ENCODE results near the gene OR2J2. TPM values are rescaled to one million over a fixed set of nuclear protein-coding genes. Genes with fewer than 3 reads are reported as not detected.
"Not testable (repeated sequence)": the region's sequence is repeated elsewhere in the genome, so short reads cannot be mapped to it uniquely, and the experiment has no call there.

The OR2J2 gene
- total RNA-seq (2014; rRNA removed; shearing (Covaris generic)), result not detected in 2 replicates

GRCh38 chr6:29170607-29171006 lies at the start of gene OR2J2:
Gene OR2J2, plus strand, starts transcription at chr6:29170907. Its CDS starts 2,729 bp downstream, at chr6:29173636.
- H3K27ac ChIP-seq; H3K4me3 ChIP-seq; H3K4me1 ChIP-seq (replicated peaks); H3K9me3 ChIP-seq (replicated peaks); H3K27me3 ChIP-seq (replicated peaks); H3K36me3 ChIP-seq; DNase-seq (ENCODE audit: low read depth in 1 of 2, low spot score in 2 of 2): not testable (repeated sequence)

- Histone ChIP-seq H3K27ac (no peak overlapping the region), H3K4me1 (replicated peaks) (no peaks in the 10 kb centered on the region), H3K27me3 (replicated peaks) (no peaks in the 10 kb centered on the region), H3K9me3 (replicated peaks) (no peaks in the 10 kb centered on the region), H3K4me3 (no peak overlapping the region), H3K36me3 (no peaks in the 10 kb centered on the region)
- DNase-seq (ENCODE audit: low read depth in 1 of 2, low spot score in 2 of 2), result no peak
Observed at GRCh38 chr6:29129326-29130012, 41.2 kb upstream of the OR2J2 start.

GRCh38 chr6:29130644-29131043 lies 40.1 kb upstream of the OR2J2 start:
- H3K4me3 ChIP-seq, result no peak overlapping the region
- no peak for DNase-seq (ENCODE audit: low read depth in 1 of 2, low spot score in 2 of 2)
- H3K9me3 ChIP-seq (replicated peaks), result no peaks in the 10 kb centered on the region
- H3K36me3 ChIP-seq, result no peaks in the 10 kb centered on the region
- H3K4me1 ChIP-seq (replicated peaks), result no peaks in the 10 kb centered on the region
- no peak overlapping the region for H3K27ac ChIP-seq
- no peaks in the 10 kb centered on the region for H3K27me3 ChIP-seq (replicated peaks)

GRCh38 chr6:29131691-29132090 lies 39.0 kb upstream of the OR2J2 start:
- no peak for DNase-seq (ENCODE audit: low read depth in 1 of 2, low spot score in 2 of 2)
- Histone ChIP-seq H3K27me3 (replicated peaks) (no peaks in the 10 kb centered on the region), H3K36me3 (no peaks in the 10 kb centered on the region), H3K9me3 (replicated peaks) (no peaks in the 10 kb centered on the region), H3K4me1 (replicated peaks) (no peaks in the 10 kb centered on the region), H3K27ac (no peak overlapping the region), H3K4me3 (no peak overlapping the region)

GRCh38 chr6:29137724-29138123 lies 33.0 kb upstream of the OR2J2 start:
- DNase-seq (ENCODE audit: low read depth in 1 of 2, low spot score in 2 of 2), result no peak
- no peaks in the 10 kb centered on the region for H3K9me3 ChIP-seq (replicated peaks)
- no peak overlapping the region for H3K27ac ChIP-seq
- no peaks in the 10 kb centered on the region; the same call in 1 of the 2 replicates for H3K27me3 ChIP-seq (replicated peaks)
- no peaks in the 10 kb centered on the region for H3K36me3 ChIP-seq
- H3K4me1 ChIP-seq (replicated peaks), result no peaks in the 10 kb centered on the region
- H3K4me3 ChIP-seq, result no peak overlapping the region

- no peaks in the 10 kb centered on the region for H3K36me3 ChIP-seq
- H3K4me3 ChIP-seq, result no peak overlapping the region
- DNase-seq (ENCODE audit: low read depth in 1 of 2, low spot score in 2 of 2), result no peak
- H3K27me3 ChIP-seq (replicated peaks), result no peaks in the 10 kb centered on the region; the same call in 1 of the 2 replicates
- H3K4me1 ChIP-seq (replicated peaks), result no peaks in the 10 kb centered on the region
- H3K27ac ChIP-seq, result no peak overlapping the region
- no peaks in the 10 kb centered on the region for H3K9me3 ChIP-seq (replicated peaks)
Observed at GRCh38 chr6:29141606-29142005, 29.1 kb upstream of the OR2J2 start.

GRCh38 chr6:29142309-29142708 lies 28.4 kb upstream of the OR2J2 start:
- Histone ChIP-seq H3K27me3 (replicated peaks) (no peaks in the 10 kb centered on the region; the same call in 1 of the 2 replicates), H3K27ac (no peak overlapping the region), H3K4me3 (no peak overlapping the region), H3K9me3 (replicated peaks) (no peaks in the 10 kb centered on the region), H3K4me1 (replicated peaks) (no peaks in the 10 kb centered on the region), H3K36me3 (no peaks in the 10 kb centered on the region)
- no peak for DNase-seq (ENCODE audit: low read depth in 1 of 2, low spot score in 2 of 2)

GRCh38 chr6:29146179-29146578 lies 24.5 kb upstream of the OR2J2 start:
- no peak for DNase-seq (ENCODE audit: low read depth in 1 of 2, low spot score in 2 of 2)
- Histone ChIP-seq H3K27ac (no peak overlapping the region), H3K4me3 (no peak overlapping the region), H3K27me3 (replicated peaks) (no peaks in the 10 kb centered on the region; the same call in 1 of the 2 replicates), H3K4me1 (replicated peaks) (no peaks in the 10 kb centered on the region), H3K9me3 (replicated peaks) (no peaks in the 10 kb centered on the region), H3K36me3 (no peaks in the 10 kb centered on the region)

- no peaks in the 10 kb centered on the region for H3K4me1 ChIP-seq (replicated peaks)
- H3K4me3 ChIP-seq, result no peak overlapping the region
- no peaks in the 10 kb centered on the region for H3K36me3 ChIP-seq
- H3K27me3 ChIP-seq (replicated peaks), result no peaks in the 10 kb centered on the region; the same call in 1 of the 2 replicates
- no peak overlapping the region for H3K27ac ChIP-seq
- H3K9me3 ChIP-seq (replicated peaks), result no peaks in the 10 kb centered on the region
- DNase-seq (ENCODE audit: low read depth in 1 of 2, low spot score in 2 of 2), result no peak
Observed at GRCh38 chr6:29147074-29147473, 23.6 kb upstream of the OR2J2 start.

- not testable (repeated sequence) for DNase-seq (ENCODE audit: low read depth in 1 of 2, low spot score in 2 of 2); H3K36me3 ChIP-seq; H3K4me1 ChIP-seq (replicated peaks); H3K9me3 ChIP-seq (replicated peaks); H3K4me3 ChIP-seq; H3K27ac ChIP-seq; H3K27me3 ChIP-seq (replicated peaks)
Observed at GRCh38 chr6:29149444-29149843, 21.3 kb upstream of the OR2J2 start.

GRCh38 chr6:29153083-29153482 lies 17.6 kb upstream of the OR2J2 start:
- Histone ChIP-seq H3K4me1 (replicated peaks) (no peaks in the 10 kb centered on the region), H3K9me3 (replicated peaks) (no peaks in the 10 kb centered on the region), H3K27ac (no peak overlapping the region), H3K36me3 (no peaks in the 10 kb centered on the region), H3K27me3 (replicated peaks) (no peaks in the 10 kb centered on the region), H3K4me3 (no peak overlapping the region)
- no peak for DNase-seq (ENCODE audit: low read depth in 1 of 2, low spot score in 2 of 2)

- H3K4me1 ChIP-seq (replicated peaks); H3K27ac ChIP-seq; H3K27me3 ChIP-seq (replicated peaks); H3K36me3 ChIP-seq; H3K4me3 ChIP-seq; DNase-seq (ENCODE audit: low read depth in 1 of 2, low spot score in 2 of 2); H3K9me3 ChIP-seq (replicated peaks): not testable (repeated sequence)
Observed at GRCh38 chr6:29155182-29155581, 15.5 kb upstream of the OR2J2 start.

GRCh38 chr6:29159922-29160321 lies 10.8 kb upstream of the OR2J2 start:
- not testable (repeated sequence) for H3K4me1 ChIP-seq (replicated peaks); DNase-seq (ENCODE audit: low read depth in 1 of 2, low spot score in 2 of 2); H3K36me3 ChIP-seq; H3K9me3 ChIP-seq (replicated peaks); H3K4me3 ChIP-seq; H3K27me3 ChIP-seq (replicated peaks); H3K27ac ChIP-seq

- H3K9me3 ChIP-seq (replicated peaks); H3K36me3 ChIP-seq; DNase-seq (ENCODE audit: low read depth in 1 of 2, low spot score in 2 of 2); H3K27ac ChIP-seq; H3K27me3 ChIP-seq (replicated peaks); H3K4me3 ChIP-seq; H3K4me1 ChIP-seq (replicated peaks): not testable (repeated sequence)
Observed at GRCh38 chr6:29165571-29165970, 5.1 kb upstream of the OR2J2 start.

- no peak for DNase-seq (ENCODE audit: low read depth in 1 of 2, low spot score in 2 of 2)
- Histone ChIP-seq H3K9me3 (replicated peaks) (no peaks in the 10 kb centered on the region), H3K27ac (no peak overlapping the region), H3K36me3 (no peaks in the 10 kb centered on the region), H3K27me3 (replicated peaks) (no peaks in the 10 kb centered on the region), H3K4me1 (replicated peaks) (no peaks in the 10 kb centered on the region), H3K4me3 (no peak overlapping the region)
Observed at GRCh38 chr6:29171736-29172135, 1.0 kb downstream of the OR2J2 start.

Measured in SJSA1 (cell line).